Fibroblast of villous mesenchyme (primary cell): ENCODE results near the gene PEDS1. TPM values are rescaled to one million over a fixed set of nuclear protein-coding genes. Genes with fewer than 3 reads are reported as not detected.
A peak's percentile ranks its signal among the peaks of the same experiment; 100 is the strongest.

Experiments used
- DNase-seq: peaks from one replicate; pipeline ENCODE4 v3.0.0-alpha.2; 2010; ENCODE audit warnings: low read depth
- H3K4me3 ChIP-seq: 2 replicates; pipeline ENCODE4 v1.5.1; 2011; ENCODE audit warnings: low read depth, mild to moderate bottlenecking, low read length
- CTCF ChIP-seq: IDR thresholded peaks from 2 replicates; pipeline ENCODE4 v1.5.1; 2012; ENCODE audit warnings: low read depth, mild to moderate bottlenecking, low read length; ENCODE audit not compliant: insufficient read depth
- total RNA-seq: library from RNA; depleted of rRNA; stranded (reverse); fragments of >200 nt; gene quantifications from 2 replicates; pipeline ENCODE4 v1.2.3, GENCODE V29; 2012

Gene PEDS1
- total RNA-seq, 1 donor, result 25.9 TPM

- DNase-seq, result peak; percentile 97
- TF ChIP-seq CTCF, result no peak
These were observed 37.7 kb downstream of the PEDS1 start for GRCh38 chr20:50115591-50116367.

GRCh38 chr20:50115041-50115512 lies 38.4 kb downstream of the PEDS1 start:
- no peak for DNase-seq
- TF ChIP-seq CTCF, result no peak
- H3K4me3 ChIP-seq, result peak overlapping the region; percentile 58

More at GRCh38 chr20:50115591-50116367, 37.7 kb downstream of the PEDS1 start:
- H3K4me3 ChIP-seq, result peak overlapping the region; percentile 58

DNA sequence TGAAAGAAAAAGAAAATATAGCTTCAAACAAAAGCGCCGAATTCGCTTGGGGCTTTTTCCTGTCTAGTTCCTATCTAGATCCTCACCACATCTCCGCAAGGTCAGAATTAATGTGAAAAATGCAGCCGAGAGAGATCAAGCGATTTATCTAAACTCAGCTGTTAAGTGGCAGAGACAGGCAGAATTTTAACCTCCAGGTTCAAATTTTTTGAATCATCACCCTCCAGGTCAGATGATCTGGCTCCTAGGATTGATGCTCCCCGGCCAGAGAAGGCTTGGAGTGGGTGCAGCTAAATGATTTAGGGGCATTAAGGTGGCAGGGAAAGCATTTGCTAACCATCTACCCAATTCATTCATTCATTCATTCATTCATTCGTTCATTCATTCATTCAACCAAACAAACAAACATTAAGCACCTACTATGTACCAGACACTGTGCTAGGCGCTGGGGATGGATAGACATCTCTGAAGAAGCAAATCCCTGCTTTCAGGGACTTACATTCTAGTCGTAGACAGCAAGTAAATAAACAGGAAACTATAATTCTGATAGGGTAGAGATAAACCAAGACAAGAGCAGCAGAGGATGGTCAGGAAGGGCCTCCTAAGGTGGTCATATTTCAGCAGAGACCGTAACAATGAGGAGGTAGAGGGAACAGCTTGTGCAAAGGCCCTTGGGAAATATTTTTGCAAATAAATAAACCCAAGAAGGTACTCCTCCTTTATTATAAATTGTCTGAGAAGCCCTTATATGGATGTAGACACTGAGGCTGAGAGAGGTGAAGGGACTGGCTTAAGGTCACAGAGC lies 39.9 kb downstream of the PEDS1 start:
- no peak for TF ChIP-seq CTCF
- peak overlapping the region; percentile 85 for H3K4me3 ChIP-seq
- no peak for DNase-seq

- TF ChIP-seq CTCF, result peak; percentile 39
- peak; percentile 93 for DNase-seq
- peak within 1 kb of the TSS; percentile 85 for H3K4me3 ChIP-seq
These were observed 40.8 kb downstream of the PEDS1 start, which contains the start of gene UBE2V1 for GRCh38 chr20:50112512-50113419. TSS of gene UBE2V1 (minus strand) at chr20:50113150. CDS start at chr20:50113128, 22 bp downstream.

- H3K4me3 ChIP-seq, result peak overlapping the region; percentile 85
- TF ChIP-seq CTCF, result no peak
- DNase-seq, result no peak
These were observed 41.6 kb downstream of the PEDS1 start for GRCh38 chr20:50111829-50112495.
